Vagina (tissue), 2 donors: Measurements from ENCODE around the gene COL23A1. TPM values are rescaled to one million over a fixed set of nuclear protein-coding genes. Genes with fewer than 3 reads are reported as not detected.
"Not testable (repeated sequence)": the region's sequence is repeated elsewhere in the genome, so short reads cannot be mapped to it uniquely, and the experiment has no call there.

Experiments
- DNase-seq, 2 donors: peaks; one replicate each; pipeline ENCODE4 v3.0.0-alpha.2; 2017; ENCODE audit errors: extremely low spot score in 2 of 2
- H3K27ac ChIP-seq: fragments of 200-600 bp; sonication (generic); one replicate; pipeline ENCODE4 v1.5.1; 2019
- H3K27me3 ChIP-seq: fragments of 200-600 bp; sonication (generic); one replicate; pipeline ENCODE4 v1.5.1; 2019
- H3K36me3 ChIP-seq, 2 donors: fragments of 200-600 bp; sonication (generic); one replicate each; pipeline ENCODE4 v1.5.1; 2017 to 2019
- H3K4me1 ChIP-seq: fragments of 200-600 bp; sonication (generic); one replicate; pipeline ENCODE4 v1.5.1; 2019
- H3K4me3 ChIP-seq, 2 donors: fragments of 200-600 bp; sonication (generic); 1 replicate in 1 of 2; 2 replicates in 1 of 2; pipeline ENCODE4 v1.5.1; 2016 to 2019
- H3K9me3 ChIP-seq: fragments of 200-600 bp; sonication (generic); one replicate; pipeline ENCODE4 v1.5.1; 2019
- CTCF ChIP-seq, 3 experiments: fragments of 450-650 bp in 2 of 3; fragments of 200-600 bp in 1 of 3; sonication (generic) in 1 of 3; IDR thresholded peaks; one replicate each; pipeline ENCODE4 v1.5.1; 2017 to 2019; ENCODE audit warnings: antibody characterized with exemption in 3 of 3, mild to moderate bottlenecking in 2 of 3, moderate library complexity in 2 of 3
- POLR2A ChIP-seq, 2 donors: fragments of 450-650 bp; IDR thresholded peaks; one replicate each; pipeline ENCODE4 v1.6.1; 2017; ENCODE audit warnings: antibody characterized with exemption in 2 of 2, mild to moderate bottlenecking in 2 of 2, moderate library complexity in 2 of 2
- POLR2AphosphoS5 ChIP-seq, 2 donors: sonication (generic); formaldehyde crosslinking; IDR thresholded peaks; one replicate each; pipeline ENCODE4 v1.9.0; 2017; ENCODE audit warnings: antibody characterized with exemption in 2 of 2, mild to moderate bottlenecking in 2 of 2, low read depth in 1 of 2; ENCODE audit not compliant: insufficient read depth in 1 of 2
- intact Hi-C: fragments of 100-400 bp; cut with DNase I; formaldehyde crosslinking; loops from one replicate; pipeline ENCODE4 v1.15.1; 2023
- total RNA-seq: library from RNA; depleted of rRNA; stranded (reverse); fragments of >200 nt; gene quantifications from one replicate; pipeline ENCODE4 v1.2.3, GENCODE V29; 2016

Gene COL23A1
- total RNA-seq, 1 donor from 2014 or later, result 3.7 TPM

- Histone ChIP-seq H3K27ac (no peak overlapping the region), H3K27me3 (no peaks in the 10 kb centered on the region), H3K9me3 (no peaks in the 10 kb centered on the region), H3K4me1 (peaks cover 14% of the 10 kb centered on the region), H3K4me3 (no peak overlapping the region), H3K36me3 (no peaks in the 10 kb centered on the region)
- intact Hi-C loops, result no loop called here
- no peak for TF ChIP-seq CTCF (IDR thresholded peaks at IDR 0.05)
- TF ChIP-seq POLR2A (IDR thresholded peaks at IDR 0.05), result no peak
- no peak for TF ChIP-seq POLR2AphosphoS5 (IDR thresholded peaks at IDR 0.05; ENCODE audit: insufficient read depth in 1 of 2, low read depth in 1 of 2)
- DNase-seq, result no peak
Measured at GRCh38 chr5:178199581-178200434, 390.4 kb downstream of the COL23A1 start.

DNA sequence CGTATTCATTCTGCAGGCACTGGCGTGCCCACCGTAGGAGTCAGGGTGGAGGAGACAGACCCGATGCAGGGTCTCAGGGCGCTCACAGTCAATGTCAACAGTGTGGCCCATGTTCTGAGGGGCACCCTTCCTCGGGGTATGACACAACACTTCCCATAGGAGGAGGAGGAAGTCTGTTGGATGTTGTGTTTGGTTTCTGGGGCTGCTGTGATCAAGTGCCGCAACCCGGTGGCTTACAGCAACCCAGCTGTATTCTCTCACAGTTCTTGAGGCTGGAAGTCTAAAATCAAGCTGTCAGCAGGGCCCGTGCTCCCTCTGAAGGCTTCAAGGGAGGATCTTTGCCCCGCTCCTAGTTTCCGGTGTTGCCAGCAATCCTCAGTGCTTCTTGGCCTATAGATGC, 391.5 kb downstream of the COL23A1 start:
- H3K4me1 ChIP-seq, result peaks cover 10% of the 10 kb centered on the region
- no peaks in the 10 kb centered on the region for H3K9me3 ChIP-seq
- H3K27ac ChIP-seq, result no peak overlapping the region
- H3K27me3 ChIP-seq, result no peaks in the 10 kb centered on the region
- TF ChIP-seq POLR2AphosphoS5 (IDR thresholded peaks at IDR 0.05; ENCODE audit: insufficient read depth in 1 of 2, low read depth in 1 of 2) (no peak), POLR2A (IDR thresholded peaks at IDR 0.05) (no peak), CTCF (IDR thresholded peaks at IDR 0.05) (no peak)
- no peak overlapping the region for H3K4me3 ChIP-seq
- H3K36me3 ChIP-seq, result no peaks in the 10 kb centered on the region
- DNase-seq, result peak in 1 of 2 donors; percentile 74
- intact Hi-C loops, result no loop called here

DNA sequence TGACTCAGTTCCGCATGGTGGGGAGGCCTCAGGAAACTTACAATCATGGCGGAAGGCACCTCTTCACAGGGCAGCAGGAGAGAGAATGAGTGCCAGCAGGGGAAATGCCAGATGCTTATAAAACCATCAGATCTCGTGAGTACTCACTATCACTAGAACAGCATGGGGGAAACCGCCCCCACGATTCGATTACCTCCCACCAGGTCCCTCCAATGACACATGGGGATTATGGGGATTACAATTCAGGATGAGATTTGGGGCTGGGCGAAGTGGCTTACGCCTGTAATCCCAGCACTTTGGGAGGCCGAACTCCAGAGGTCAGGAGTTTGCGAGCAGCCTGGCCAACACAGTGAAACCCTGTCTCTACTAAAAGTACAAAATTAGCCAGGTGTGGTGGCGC, 392.0 kb downstream of the COL23A1 start:
- H3K9me3 ChIP-seq, H3K27ac ChIP-seq, H3K4me3 ChIP-seq, H3K27me3 ChIP-seq, H3K4me1 ChIP-seq, DNase-seq, H3K36me3 ChIP-seq, intact Hi-C loops: not testable (repeated sequence)

- intact Hi-C loops, result no loop called here
- Histone ChIP-seq H3K4me1 (peaks cover 8% of the 10 kb centered on the region), H3K4me3 (no peak overlapping the region), H3K9me3 (no peaks in the 10 kb centered on the region), H3K27ac (no peak overlapping the region), H3K36me3 (no peaks in the 10 kb centered on the region), H3K27me3 (no peaks in the 10 kb centered on the region)
- TF ChIP-seq POLR2A (IDR thresholded peaks at IDR 0.05), result no peak
- TF ChIP-seq CTCF (IDR thresholded peaks at IDR 0.05), result no peak
- TF ChIP-seq POLR2AphosphoS5 (IDR thresholded peaks at IDR 0.05; ENCODE audit: insufficient read depth in 1 of 2, low read depth in 1 of 2), result no peak
- no peak for DNase-seq
Measured at GRCh38 chr5:178196986-178197385, 393.2 kb downstream of the COL23A1 start.

GRCh38 chr5:178196281-178196812, 393.8 kb downstream of the COL23A1 start:
- TF ChIP-seq CTCF (IDR thresholded peaks at IDR 0.05), result no peak
- no peak for TF ChIP-seq POLR2A (IDR thresholded peaks at IDR 0.05)
- no peak for TF ChIP-seq POLR2AphosphoS5 (IDR thresholded peaks at IDR 0.05; ENCODE audit: insufficient read depth in 1 of 2, low read depth in 1 of 2)
- Histone ChIP-seq H3K4me3 (no peak overlapping the region), H3K27ac (no peak overlapping the region), H3K36me3 (no peaks in the 10 kb centered on the region), H3K4me1 (peaks cover 8% of the 10 kb centered on the region), H3K9me3 (no peaks in the 10 kb centered on the region), H3K27me3 (no peaks in the 10 kb centered on the region)
- no peak for DNase-seq
- intact Hi-C loops, result no loop called here
